ENCODE data around the gene PTPRM.

The PTPRM gene

DNA sequence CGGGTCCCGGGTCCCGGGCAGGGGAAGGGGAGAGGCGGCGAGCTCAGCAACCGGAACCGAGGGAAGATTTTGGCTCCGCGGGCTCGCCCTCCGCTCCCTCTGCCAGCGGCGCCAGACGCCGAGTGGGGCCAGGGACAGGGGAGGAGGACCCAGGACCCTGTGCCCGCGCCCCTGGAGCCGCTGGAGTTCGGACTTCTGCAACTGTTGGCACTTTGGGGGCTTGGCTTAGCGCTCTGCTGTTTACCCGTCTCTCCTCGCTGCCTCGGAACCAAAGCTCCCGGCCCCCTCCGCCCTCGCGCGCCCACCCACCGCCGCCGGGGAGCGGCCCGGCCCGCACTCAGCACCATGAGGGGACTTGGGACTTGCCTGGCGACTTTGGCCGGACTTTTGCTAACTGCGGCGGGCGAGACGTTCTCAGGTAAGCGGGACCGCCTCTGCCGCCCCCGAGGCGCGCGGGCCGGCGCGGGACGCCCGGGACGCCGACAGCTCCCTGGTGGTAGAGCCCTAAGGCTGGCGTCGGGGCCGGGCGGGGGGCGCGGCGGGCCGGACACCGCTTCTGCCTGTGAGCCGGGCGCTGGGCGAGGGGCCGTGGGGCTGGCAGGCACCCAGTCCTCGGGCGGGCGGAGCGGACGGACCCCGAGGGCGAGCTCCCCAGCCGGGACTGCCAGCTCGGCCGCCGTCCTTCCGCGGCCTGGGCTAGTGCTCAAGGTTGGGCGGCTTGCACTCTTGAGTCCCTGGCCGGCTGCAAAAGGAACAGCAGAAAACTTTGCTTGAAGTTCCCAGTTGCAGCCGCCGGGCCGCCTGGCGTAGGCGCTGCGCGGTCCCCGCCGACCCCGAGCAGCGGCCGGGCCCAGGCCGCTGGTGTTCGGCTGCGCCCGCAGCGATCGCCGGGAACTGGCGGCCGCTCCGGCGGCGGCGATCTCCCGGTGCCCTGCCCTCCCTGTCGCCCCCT is 634 bp downstream of the PTPRM start:
- DNase-seq: peak in 32 of 51 donors; percentile 8 to 71 (median 43)

DNA sequence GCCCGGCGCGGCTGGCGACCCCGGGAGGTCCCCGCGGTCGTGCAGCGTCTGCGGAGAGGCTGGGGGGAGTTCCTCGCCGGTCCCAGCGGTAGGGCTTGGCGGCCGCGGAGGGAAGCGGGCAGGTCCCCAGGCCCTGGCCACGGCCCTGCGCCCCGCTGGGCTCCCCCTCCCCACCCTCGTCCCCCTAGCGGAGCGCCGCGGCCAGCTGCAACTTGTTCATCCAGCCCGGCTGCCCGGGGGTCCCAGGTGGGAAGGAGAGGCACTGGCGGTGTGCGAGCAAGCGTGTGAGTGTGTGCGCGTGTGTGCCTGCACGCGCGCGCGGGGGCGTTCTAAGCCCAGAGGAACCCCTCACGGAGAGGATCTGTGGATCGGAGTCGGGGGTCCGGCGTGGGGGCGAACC is 1.3 kb downstream of the PTPRM start:
- peak in 27 of 51 donors; percentile 7 to 68 (median 31) for DNase-seq

DNA sequence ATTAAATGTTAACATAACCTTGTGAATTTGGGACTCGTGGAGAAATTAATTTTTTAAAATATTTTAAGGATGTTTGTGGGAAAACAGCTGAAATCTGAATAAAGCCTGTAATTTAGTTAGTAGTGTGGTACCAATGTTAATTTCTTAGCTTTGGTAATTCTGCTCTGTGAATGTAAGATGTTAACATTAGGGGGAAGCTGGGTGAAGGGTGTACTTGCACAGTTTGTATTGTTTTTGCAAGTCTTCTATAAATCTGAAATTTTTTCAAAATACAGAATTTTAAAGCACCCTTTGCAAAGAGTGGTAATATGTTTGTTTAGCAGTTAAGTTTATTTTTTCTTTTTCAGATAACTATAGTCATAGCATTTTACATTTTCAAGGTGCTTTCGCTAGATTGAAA is 4.5 kb downstream of the PTPRM start:
- no peak for DNase-seq

DNA sequence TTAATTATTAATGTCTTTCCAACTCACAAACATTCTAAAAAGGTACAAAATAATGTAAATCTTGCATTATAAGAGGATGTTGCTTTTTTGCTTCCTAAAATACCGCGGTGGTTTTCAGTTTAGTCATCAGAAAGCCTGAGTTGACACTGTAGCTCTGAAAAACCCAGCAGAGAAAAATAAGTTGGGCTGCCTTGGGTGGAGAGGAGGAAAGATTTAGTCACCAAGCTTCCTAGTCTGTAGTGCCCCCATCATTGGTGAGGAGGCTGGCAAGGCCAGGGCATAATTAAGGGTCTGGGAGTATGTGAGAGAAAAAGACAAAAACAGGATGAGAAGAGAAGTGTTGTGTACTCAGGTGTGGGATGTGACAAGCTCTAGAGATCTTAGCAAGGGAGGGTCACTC is 5.7 kb downstream of the PTPRM start:
- DNase-seq: no peak

DNA sequence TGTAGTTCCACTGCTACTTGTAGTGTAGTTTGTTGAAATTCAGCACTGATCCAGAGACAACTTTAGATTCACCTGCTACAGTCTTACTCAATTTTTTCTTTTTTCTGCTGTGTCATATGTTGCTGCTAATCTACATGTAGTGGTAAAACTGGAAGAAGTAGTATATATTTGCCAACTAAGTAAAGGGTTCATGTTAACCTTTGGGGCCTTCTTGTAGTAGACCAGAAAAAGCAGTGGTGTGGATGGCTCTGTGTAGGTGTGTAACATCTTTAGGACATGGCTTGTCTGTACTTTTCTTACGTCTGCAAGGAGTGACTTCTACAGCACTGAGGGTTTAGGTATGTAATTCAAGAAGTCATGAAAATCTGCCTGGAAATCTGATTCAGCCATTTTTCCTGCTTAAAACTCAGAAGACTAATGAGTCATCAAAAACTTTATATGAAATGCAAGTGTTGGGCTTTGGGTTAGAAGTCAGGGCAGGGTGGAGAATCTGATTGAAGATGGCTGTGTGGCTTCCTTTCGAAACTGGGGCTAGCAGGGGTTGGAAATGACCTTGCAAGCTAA is 8.4 kb downstream of the PTPRM start:
- no peak for DNase-seq

DNA sequence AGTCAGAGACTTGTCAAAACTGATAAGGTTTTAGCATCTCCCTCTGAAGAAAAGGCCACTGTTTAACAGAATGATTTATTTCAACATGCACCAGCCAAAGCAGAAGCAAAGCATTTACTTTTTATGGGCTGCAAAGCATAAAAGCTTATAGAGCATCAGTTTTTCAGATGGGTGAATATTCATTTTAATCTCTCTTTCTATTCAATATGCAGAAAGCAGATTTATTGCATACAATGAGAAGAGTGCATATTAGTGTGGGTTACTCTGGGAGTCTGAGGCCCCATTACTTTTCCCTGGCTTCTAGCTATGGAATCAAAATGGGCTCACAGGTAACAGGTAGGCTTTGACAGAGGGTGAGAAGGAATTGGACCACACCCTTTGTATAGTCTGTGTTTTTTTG is 9.0 kb downstream of the PTPRM start:
- DNase-seq: no peak

DNA sequence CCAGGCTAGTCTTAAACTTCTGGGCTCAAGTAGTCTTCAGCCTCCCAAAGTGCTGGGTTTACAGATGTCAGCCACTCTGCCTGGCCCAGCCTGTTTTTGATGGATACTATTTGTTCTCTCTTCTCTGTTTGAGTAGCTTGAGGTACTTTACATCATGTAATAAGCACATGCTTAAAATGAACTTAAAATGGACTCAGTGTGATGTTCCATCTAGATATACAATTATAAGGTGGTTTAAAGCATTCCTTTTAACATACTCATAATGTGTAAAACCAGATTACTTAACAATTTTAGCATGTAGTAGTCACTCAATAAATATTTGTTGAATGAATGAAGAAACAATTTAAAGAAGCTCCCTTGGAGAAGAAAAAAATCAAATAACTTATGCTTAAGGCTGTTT is 9.6 kb downstream of the PTPRM start:
- no peak for DNase-seq

DNA sequence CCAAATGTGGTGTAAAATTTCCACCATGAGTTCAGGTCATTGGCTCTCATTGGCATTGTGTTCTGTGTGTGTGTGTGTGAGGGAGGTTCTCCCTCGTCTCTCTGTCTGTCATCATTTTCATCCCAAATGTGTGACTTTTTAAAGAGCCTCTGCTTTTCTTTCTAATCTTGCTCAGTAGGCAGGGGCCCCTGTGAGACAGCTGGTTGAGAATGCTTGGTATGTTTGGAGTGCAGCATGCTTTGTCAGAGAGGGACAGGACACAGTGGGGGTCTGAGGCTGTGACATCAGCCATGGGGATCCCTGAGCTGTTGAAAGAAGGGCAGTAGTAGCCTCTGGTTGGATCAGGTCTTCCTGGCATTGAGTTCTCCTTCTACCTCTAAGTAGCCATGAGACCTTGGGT is 10.6 kb downstream of the PTPRM start:
- no peak for DNase-seq

DNA sequence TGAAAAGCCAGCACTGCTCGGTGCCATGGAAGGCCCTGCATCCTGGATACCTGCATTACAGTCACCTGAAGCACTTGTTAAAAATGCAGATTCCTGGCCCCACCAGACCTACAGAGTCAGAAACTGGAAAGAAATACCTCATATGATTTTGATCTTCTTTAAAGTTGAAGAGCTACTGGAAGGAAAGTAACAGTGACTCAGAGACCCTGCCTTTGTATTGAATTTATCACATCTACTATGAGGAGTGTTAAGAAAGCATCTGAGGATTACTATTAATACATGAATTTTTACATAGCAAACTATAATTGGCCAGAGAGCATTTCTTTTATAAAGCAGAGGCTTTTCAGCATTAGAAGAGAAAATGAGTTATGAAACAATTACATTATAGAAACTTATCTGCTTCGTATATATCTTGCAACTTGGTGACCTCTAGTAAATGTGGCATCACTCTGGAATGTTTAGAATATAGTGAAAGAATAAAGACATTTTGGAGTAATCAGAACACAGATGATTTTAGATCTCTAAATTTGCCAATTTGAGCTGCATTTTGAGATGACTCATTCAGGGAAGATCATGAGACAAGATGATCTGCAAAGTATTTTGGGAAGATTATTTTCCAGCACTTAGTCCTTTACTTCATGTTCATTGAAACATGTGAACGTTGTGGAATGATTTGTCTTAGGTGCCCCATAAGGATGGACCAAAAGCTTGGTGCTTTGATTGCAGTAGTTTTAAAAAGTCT is 12.2 kb downstream of the PTPRM start:
- DNase-seq: no peak

DNA sequence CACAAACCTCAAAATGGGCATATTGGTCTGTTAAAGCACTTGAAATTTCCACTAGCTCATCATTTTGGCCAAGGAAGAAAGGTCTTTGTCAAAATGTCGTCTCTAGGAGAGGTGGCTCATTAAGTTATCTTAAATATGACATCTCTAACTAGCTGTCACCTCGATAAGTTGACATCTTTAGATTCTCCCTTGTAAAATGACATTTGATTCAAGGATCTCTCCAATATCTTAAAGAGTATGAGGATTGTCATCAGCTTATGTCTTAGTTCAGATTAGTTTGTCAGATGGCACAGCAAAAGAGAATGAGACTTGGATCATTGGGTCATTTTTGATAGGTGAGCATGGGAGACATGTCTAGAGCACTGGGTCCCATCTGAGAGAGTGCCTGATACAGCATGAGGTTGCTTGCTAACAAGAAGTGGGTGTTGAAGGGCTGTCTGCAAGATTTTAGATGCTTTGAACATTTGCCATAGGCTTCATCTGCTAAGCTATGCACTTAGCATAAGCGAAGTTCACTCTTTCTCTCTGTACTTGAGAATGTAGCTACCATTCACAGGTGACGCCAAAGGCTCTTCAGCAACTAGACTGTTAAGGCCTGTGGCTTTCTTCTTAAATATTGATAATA is 12.9 kb downstream of the PTPRM start:
- DNase-seq: no peak

DNA sequence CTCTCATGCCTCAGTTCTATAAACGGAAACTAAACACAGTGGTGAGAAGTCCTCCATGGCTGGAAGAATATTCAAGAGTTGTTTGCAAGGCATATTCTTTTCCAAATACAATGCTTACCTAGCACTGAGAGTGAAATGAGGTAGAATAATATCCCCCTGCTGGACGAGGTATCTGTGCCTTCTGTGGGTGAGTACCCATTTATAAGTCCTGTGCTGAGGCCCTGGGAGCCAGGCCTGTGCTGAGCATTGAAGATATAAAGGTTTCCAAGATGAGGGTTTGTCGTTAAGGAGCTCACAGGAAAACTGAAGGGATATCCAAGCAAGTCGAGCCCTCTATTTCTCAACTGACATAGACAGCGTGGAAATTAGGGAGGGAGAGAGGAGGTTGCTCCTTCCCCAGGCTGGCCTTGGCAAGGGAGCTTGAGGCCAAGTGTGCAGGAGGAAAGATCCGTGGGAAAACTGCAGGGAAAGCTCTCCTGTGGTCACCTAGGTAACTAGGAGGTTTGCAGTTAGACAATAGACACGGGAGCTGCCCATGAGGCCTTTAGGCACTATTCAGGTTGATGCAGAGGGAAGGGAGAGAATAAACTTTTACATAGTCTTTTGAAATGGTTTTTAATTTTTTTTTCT is 17.6 kb downstream of the PTPRM start:
- DNase-seq: peak in 2 of 51 donors; percentile 2 to 15

DNA sequence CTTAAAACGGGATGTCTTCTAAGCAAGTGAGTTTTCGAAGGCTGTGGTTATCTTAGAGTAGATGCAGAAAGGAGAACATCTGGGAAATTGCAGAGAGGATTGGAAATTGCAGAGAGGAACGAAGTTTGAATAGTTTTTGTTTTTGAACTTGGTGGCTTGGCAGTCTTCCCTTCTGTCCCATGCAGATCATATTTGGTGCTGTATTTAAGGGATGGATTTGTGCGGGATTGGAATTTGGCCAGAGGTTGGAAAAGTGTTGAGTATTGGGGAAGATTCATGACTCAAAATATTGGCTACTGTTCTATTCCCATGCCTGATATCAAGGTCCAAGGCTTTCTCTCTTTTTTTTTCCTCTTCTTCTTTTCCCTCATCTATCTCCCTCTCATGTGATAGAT is 18.2 kb downstream of the PTPRM start:
- no peak for DNase-seq

DNA sequence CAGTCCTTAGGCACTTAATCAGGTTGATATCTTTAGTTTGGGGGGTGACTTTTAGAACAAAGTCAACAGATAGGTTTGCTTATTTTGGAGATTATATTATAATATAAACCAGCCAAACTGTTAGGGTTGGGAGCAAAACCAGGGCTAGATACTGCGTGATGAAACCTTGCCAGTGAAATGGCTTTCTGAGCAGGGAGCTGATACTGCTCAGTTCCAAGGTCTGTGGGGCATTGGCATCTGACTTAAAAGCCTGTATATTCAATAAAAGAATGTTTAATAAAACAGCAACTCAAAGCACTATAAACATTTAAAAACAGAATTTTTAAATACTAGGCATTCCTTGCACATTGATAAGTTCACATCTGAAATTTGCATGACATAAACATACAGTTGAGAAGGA is 19.3 kb downstream of the PTPRM start:
- no peak for DNase-seq

DNA sequence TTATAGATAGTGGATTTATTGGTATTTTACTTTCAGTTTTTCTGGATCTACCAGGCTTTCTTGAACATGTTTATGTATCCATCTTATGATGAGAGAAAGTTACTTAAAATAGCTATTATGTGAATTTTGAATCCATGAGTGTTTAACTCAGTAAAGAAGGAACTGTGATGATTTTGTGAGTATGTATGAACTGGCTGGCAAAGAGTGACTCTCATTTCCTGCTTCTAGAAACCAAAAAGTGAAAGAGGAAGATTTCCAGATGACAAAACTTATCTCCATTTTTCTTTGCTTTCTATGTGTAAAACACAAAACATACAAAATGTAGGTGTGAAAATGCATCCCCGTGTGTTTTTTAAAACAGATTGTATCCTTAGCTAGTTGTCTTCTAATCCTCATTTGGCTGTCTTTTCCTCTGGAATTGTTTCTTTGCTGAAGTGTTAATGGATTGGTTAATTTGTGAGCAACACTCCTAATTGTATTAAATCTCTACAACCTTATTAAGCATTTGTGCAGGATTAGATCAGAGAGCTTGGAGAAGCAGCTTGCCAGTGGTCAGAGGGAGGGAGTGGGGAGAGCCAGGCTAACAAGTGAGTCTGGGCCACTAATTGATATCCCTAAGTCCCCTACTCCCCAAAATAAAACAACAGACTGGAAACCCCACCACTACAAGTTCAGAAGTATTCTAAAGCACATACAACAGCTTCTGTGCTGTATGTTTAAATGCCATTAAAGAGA is 23.9 kb downstream of the PTPRM start:
- DNase-seq: no peak

DNA sequence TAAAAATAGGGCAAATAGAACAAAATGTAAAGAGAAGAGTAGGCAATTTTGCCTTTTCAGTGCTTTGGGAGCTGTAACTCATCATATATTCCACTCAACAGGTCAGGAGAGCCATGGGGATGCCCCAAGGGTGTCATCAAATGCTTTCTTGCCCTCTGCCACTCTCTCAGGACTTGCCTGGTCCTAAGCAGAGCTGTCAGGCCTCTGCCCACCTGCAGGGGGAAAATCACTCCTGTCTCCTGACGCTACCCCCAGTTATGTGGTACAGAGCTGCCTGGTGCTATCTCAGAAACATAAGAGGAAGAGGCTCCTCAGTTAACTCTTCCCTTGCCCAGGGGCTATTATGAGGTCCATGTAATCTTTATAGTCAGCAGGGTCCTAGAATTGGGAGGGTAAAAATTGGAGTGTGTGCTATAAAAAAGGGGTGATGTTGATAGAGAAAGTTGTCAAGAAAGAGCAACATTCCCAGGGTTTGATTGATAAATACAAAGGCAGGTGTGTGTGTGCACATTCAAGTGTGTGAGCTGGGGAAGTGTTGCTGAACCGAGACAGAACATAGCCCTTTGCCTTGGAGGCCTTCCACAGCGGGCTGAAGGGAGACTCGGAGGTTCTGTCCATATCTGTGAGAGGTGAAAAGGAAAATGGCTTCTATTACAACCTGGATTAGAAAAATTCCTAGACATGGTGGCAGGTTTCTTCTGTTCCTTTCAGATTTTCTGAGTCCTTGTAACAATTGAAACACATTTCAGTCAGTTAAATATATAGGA is 25.4 kb downstream of the PTPRM start:
- DNase-seq: no peak

DNA sequence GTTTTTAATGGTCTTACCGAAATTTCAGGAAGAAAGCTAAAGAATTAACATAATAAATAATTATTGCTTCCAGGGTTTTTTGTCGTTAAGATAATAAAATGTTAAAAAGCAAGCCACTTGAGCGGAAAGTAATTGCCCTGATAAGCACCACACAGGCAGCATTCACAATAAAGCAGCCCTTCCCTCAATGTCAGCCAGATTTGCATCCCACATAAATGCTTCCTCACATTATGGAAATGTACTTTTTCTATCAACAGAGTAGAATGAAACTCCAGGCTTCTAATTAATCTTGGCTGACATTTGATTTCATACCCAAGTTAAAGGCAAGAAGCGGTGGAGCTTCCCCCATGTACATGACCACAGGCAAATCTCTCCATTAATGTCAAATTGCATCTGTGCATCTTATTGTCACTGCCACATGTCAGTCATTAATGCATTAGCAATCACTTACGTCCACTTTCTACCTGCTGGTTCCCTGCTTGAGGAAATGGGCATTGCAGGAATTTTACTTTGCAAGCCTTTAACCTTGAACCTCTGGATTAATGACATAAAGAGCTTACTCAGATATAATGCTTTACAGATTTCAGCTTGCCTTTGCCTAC is 26.2 kb downstream of the PTPRM start:
- no peak for DNase-seq

DNA sequence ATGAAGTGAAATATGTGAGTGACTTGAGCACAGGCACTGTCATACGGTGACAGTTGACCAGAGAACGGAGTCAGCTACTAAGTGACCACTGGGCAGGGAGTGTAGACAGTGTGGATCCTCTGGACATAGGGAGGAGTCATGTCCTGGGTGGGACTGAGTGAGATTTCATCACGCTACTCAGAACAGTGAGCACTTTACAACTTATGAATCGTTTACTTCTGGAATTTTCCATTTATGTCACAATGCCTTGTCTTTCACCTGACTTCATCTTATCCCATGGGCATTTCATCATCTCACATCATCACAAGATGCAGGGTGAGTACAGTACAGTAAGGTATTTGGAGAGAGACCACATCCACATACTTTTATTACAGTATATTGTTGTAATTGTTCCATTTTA is 29.0 kb downstream of the PTPRM start:
- DNase-seq: no peak

DNA sequence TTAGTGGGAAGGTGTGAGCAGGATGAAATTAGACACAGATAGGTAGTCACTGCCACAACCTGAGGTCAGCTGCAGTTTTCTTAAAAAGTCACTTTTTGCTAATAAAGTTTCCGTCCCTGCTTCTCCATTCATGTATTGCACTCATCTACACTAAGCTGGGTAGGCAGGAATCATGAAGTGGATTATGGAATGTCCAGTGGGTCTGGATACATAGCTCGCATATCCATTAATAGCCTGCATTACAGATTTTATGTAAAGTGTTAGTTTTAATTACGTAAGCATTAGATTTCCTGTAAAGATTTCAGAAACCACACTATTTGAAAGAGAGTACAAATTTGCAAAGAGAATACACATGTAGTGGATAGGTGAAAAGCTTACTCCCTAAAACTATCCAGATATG is 30.4 kb downstream of the PTPRM start:
- no peak for DNase-seq

Data from hypothalamus (tissue), 51 donors.